Cardiac fibroblast (primary cell): ENCODE data around the gene GRIN2C.

Experiments
- DNase-seq, 2 donors: peaks; one replicate each; pipeline versions ENCODE4 v3.0.0 to v3.0.0-alpha.2; 2010; ENCODE audit warnings: low read depth in 2 of 2
- H3K4me3 ChIP-seq, 2 donors: replicated peaks in 1 of 2; 1 replicate in 1 of 2; 2 replicates in 1 of 2; pipeline ENCODE4 v1.5.1; 2011; ENCODE audit warnings: low read depth in 2 of 2, low read length in 2 of 2, mild to moderate bottlenecking in 2 of 2, moderate library complexity in 1 of 2
- TF ChIP-seq, protein P1 (sequence below): IDR thresholded peaks from one replicate; pipeline ENCODE4 v1.5.1; 2011; ENCODE audit warnings: low read depth, mild to moderate bottlenecking, low read length, inconsistent platforms

Gene GRIN2C

DNA sequence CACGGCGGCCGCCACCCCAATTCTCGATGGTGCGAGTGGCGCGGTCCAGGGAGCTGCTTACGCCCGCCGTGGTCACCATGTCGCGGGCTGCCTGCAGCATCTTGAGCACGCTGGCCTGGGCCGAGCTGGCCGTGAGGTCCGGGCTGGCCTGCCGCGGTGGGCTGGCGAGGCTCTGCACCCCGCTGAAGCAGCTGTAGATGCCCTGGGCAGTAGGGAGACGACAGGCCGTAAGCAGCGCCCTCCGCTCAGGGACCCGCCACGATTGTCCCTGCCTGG, 16.4 kb downstream of the GRIN2C start:
- TF ChIP-seq, protein P1, sequence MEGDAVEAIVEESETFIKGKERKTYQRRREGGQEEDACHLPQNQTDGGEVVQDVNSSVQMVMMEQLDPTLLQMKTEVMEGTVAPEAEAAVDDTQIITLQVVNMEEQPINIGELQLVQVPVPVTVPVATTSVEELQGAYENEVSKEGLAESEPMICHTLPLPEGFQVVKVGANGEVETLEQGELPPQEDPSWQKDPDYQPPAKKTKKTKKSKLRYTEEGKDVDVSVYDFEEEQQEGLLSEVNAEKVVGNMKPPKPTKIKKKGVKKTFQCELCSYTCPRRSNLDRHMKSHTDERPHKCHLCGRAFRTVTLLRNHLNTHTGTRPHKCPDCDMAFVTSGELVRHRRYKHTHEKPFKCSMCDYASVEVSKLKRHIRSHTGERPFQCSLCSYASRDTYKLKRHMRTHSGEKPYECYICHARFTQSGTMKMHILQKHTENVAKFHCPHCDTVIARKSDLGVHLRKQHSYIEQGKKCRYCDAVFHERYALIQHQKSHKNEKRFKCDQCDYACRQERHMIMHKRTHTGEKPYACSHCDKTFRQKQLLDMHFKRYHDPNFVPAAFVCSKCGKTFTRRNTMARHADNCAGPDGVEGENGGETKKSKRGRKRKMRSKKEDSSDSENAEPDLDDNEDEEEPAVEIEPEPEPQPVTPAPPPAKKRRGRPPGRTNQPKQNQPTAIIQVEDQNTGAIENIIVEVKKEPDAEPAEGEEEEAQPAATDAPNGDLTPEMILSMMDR: no peak
- no peak for DNase-seq
- no peak overlapping the region for H3K4me3 ChIP-seq

DNA sequence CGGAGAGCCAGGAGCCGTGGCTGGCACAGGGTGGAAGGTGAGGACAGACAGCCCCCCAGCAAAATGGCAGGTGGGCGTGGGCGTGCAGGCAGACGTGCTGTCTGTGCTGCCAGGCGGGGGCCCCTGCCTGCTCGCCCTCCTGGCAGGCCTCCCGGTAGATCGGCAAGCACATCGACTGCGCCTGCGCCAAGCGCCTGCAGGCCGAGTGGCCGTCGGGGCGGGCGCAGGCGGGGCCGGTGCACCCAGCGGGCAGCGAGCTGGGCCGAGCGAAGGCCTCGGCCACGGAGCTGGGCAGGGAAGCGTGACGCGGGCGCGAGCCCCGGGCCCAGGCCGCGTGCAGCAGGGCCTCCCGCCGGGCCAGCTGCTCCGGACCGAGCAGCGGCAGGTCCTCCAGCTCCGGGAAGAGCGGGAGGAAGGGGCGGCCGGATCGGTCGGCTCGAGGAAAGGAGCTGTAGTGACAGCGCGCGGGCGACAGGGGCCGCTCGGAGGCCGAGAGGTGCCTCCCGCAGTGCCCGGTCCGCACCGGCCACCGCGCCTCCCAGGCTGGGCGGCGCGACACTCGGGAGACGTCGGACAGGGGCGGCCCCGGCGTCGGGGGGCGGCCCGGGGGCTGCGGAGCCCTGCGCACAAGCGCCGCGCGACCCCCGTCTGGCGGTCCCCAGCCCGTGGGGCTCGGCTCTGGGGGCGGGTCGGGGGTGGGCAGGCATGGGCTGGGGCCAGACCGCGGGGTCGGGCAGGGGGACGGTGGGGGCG, 16.9 kb downstream of the GRIN2C start:
- TF ChIP-seq, protein P1: peak; percentile 32
- peak; percentile 63 to 75 for DNase-seq
- H3K4me3 ChIP-seq: peak overlapping the region; percentile 8 to 46

DNA sequence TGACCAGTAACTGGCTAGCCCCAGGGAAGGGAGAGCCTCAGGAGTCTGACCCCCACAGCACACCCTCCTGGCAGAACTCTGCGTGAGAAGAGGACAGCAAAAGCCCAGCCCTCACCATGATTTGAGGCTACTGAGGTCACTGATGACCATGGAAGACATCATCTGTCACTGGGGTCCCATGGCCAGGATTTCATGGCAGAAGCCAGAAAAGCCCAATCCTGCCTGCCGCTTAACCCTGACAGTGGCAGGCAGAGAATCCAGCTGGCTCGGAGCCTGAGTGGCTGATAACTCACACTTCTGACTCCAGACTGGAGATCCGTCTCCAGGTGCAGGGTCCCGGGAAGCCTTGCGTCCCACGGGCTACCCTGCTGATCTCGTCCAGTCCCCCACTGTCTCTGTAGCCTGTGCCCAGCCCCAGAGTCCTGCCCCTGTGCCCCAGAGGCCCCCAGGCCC, 17.5 kb downstream of the GRIN2C start:
- DNase-seq: no peak
- H3K4me3 ChIP-seq: peak overlapping the region in 1 of 2 donors; percentile 8
- TF ChIP-seq, protein P1: no peak

DNA sequence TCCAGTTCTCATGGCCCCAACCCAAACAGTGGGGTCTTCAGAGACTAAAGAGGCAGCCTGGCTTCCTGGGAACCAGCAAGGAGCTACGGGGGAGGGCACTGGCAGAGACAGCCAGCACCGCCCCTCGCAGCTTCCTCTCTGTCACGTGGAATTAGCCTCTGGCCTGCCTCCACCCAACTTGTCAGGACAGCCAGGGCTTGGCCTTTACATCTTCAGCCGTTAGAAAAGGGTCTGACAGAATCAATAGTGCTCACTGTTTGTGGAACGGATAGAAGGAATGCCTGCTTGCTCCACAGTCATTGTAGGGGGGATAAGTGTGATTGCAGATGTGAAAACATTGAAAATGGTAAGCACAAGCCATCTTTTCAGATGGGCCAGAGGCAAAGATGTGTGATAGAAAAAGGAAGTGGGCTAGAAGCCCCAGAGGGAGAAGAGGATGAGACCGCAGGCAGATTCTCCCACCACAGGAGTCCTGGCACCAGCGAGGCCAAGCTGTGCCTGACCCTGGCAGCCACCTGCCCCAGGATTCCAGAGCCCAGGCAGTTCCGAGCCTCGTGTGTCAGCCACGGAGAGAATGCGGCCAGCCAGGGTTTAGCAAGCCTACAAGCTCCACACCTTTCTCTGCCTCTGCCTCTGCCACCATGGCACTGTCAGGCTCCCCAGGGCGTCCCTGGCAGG, 18.6 kb downstream of the GRIN2C start:
- TF ChIP-seq, protein P1: no peak
- DNase-seq: peak; percentile 40 to 61

DNA sequence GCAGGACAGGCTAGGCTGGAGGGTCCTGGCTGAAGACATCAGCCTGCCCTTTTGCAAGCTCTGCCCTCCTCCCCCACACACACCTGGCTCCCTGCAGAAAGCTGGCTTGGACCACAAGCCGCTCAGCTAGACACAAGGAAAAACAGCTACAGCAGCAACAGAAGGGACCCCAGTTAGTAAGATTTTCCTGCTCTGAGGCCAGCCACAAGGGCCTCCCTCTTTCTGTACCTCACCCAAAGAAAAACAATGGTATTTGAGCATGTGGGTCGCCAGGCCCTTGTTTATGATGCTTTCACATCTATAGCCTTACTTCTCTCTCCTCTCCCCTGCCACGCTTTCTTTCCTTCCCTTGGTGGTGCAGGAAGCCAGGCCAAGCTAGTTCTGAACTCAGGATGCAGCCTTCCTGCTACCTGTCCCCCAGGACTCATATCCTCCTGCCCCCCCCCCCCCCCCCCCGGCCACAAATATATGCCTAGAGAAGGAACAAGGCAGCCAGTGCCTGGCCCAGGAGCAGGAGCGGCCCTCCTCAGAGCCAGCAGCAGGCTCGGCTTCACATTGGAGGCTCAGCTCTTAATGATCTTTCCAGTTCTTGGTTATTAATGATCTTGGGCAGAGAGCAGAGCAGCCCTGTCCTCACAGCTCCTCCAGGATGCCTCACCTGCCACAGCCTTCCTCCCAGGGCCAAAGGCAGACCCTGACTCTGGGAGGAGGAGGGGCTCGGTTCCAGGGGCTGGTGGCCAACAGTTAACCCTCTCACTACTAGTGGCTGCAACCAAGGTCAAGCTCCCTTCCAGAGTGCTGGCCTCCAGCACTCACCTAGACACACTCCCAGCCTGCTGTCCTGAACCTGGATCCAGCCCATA, 19.5 kb downstream of the GRIN2C start:
- no peak for DNase-seq
- TF ChIP-seq, protein P1: no peak
- H3K4me3 ChIP-seq: no peak overlapping the region

More for the DNA sequence above, 18.6 kb downstream of the GRIN2C start:
- H3K4me3 ChIP-seq: no peak overlapping the region

DNA sequence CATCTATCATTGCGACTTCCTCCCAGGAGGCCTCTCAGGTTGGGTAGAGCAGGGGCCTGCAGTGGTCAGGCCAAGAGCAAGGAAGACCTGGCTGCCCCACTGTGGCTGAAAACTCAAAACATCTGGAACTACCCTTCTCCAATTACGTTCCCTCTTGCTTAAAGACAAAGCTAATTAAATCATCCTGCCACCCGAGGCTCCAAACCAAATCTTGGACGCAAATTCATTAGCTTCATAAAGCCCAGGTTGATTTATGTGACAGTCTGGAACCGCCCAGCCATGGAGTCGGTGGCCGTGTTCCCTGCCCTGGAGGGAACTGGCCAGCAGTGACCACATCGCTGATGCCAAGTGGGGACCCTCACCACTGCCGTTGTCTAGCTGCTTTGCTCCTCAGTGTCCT, 21.4 kb downstream of the GRIN2C start:
- no peak for DNase-seq
- no peak overlapping the region for H3K4me3 ChIP-seq
- TF ChIP-seq, protein P1: no peak
